ENCODE measurements around the gene RUBCN.

- TF ChIP-seq POLR2A (IDR thresholded peaks at IDR 0.05) (no peak), CTCF (IDR thresholded peaks at IDR 0.05) (no peak)
Observed at GRCh38 chr3:197782230-197782629, 45.5 kb upstream of the RUBCN start.

Measured in esophagus squamous epithelium (tissue), 4 donors.